ENCODE data around the gene NRG4. TPM values are rescaled to one million over a fixed set of nuclear protein-coding genes. Genes with fewer than 3 reads are reported as not detected.

NRG4 gene
- total RNA-seq, 1 donor from 2014 or later: 0.18 TPM

- Mint-ChIP-seq H3K27me3 (ENCODE audit: low read depth, unreplicated experiment) (no peaks in the 10 kb centered on the region), H3K9me3 (ENCODE audit: unreplicated experiment) (peaks cover 8% of the 10 kb centered on the region), H3K4me3 (ENCODE audit: unreplicated experiment) (no peak overlapping the region), H3K27ac (ENCODE audit: unreplicated experiment) (no peak overlapping the region), H3K36me3 (ENCODE audit: low read depth, unreplicated experiment) (peaks cover 2% of the 10 kb centered on the region), H3K4me1 (ENCODE audit: low read depth, unreplicated experiment) (no peaks in the 10 kb centered on the region)
- FAIRE-seq: no peak
- H3K9me3 ChIP-seq (ENCODE audit: insufficient read depth, low read depth, low read length): no peaks in the 10 kb centered on the region
- no peaks in the 10 kb centered on the region for H3K36me3 ChIP-seq (ENCODE audit: insufficient read depth, low read length)
- H2AFZ ChIP-seq (ENCODE audit: low read depth, low read length): no peak overlapping the region
- no peak for TF ChIP-seq EZH2 (IDR thresholded peaks at IDR 0.05; ENCODE audit: insufficient read depth, low read length)
- TF ChIP-seq, protein P1, sequence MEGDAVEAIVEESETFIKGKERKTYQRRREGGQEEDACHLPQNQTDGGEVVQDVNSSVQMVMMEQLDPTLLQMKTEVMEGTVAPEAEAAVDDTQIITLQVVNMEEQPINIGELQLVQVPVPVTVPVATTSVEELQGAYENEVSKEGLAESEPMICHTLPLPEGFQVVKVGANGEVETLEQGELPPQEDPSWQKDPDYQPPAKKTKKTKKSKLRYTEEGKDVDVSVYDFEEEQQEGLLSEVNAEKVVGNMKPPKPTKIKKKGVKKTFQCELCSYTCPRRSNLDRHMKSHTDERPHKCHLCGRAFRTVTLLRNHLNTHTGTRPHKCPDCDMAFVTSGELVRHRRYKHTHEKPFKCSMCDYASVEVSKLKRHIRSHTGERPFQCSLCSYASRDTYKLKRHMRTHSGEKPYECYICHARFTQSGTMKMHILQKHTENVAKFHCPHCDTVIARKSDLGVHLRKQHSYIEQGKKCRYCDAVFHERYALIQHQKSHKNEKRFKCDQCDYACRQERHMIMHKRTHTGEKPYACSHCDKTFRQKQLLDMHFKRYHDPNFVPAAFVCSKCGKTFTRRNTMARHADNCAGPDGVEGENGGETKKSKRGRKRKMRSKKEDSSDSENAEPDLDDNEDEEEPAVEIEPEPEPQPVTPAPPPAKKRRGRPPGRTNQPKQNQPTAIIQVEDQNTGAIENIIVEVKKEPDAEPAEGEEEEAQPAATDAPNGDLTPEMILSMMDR (IDR thresholded peaks at IDR 0.05; ENCODE audit: insufficient read depth, low read depth, low read length): no peak
- no peak for DNase-seq (ENCODE audit: low read depth)
- no peaks in the 10 kb centered on the region for H4K20me1 ChIP-seq (ENCODE audit: insufficient read depth, low read length)
- H3K27me3 ChIP-seq (ENCODE audit: insufficient read depth, low read length): peaks cover 2% of the 10 kb centered on the region
- no peak overlapping the region for H3K4me3 ChIP-seq (ENCODE audit: insufficient read depth, low read depth, low read length)
- no peak overlapping the region for H3K27ac ChIP-seq (ENCODE audit: low read depth, low read length)
- no peaks in the 10 kb centered on the region for H3K4me1 ChIP-seq (ENCODE audit: insufficient read depth, low read length)
- H3K4me2 ChIP-seq (ENCODE audit: low read length): no peak overlapping the region
- no peaks in the 10 kb centered on the region for H3K79me2 ChIP-seq (ENCODE audit: insufficient read depth, low read length)
- H3K9ac ChIP-seq (ENCODE audit: low read length): no peak overlapping the region
Observed at GRCh38 chr15:76038512-76038911, 26.3 kb upstream of the NRG4 start.

GRCh38 chr15:76035593-76035992, 23.4 kb upstream of the NRG4 start:
- FAIRE-seq: no peak
- no peaks in the 10 kb centered on the region for H3K4me1 Mint-ChIP-seq (ENCODE audit: low read depth, unreplicated experiment)
- H3K4me3 Mint-ChIP-seq (ENCODE audit: unreplicated experiment): no peak overlapping the region
- no peak overlapping the region for H3K27ac Mint-ChIP-seq (ENCODE audit: unreplicated experiment)
- Histone ChIP-seq H3K27me3 (ENCODE audit: insufficient read depth, low read length) (peaks cover 2% of the 10 kb centered on the region), H3K4me1 (ENCODE audit: insufficient read depth, low read length) (no peaks in the 10 kb centered on the region), H3K9me3 (ENCODE audit: insufficient read depth, low read depth, low read length) (no peaks in the 10 kb centered on the region), H3K36me3 (ENCODE audit: insufficient read depth, low read length) (no peaks in the 10 kb centered on the region), H3K4me3 (ENCODE audit: insufficient read depth, low read depth, low read length) (no peak overlapping the region), H3K27ac (ENCODE audit: low read depth, low read length) (no peak overlapping the region), H3K79me2 (ENCODE audit: insufficient read depth, low read length) (no peaks in the 10 kb centered on the region), H2AFZ (ENCODE audit: low read depth, low read length) (no peak overlapping the region), H3K4me2 (ENCODE audit: low read length) (no peak overlapping the region), H3K9ac (ENCODE audit: low read length) (no peak overlapping the region), H4K20me1 (ENCODE audit: insufficient read depth, low read length) (no peaks in the 10 kb centered on the region)
- H3K9me3 Mint-ChIP-seq (ENCODE audit: unreplicated experiment): peaks cover 2% of the 10 kb centered on the region
- no peak for DNase-seq (ENCODE audit: low read depth)
- H3K27me3 Mint-ChIP-seq (ENCODE audit: low read depth, unreplicated experiment): no peaks in the 10 kb centered on the region
- H3K36me3 Mint-ChIP-seq (ENCODE audit: low read depth, unreplicated experiment): no peaks in the 10 kb centered on the region
- no peak for TF ChIP-seq EZH2 (IDR thresholded peaks at IDR 0.05; ENCODE audit: insufficient read depth, low read length)
- TF ChIP-seq, protein P1 (IDR thresholded peaks at IDR 0.05; ENCODE audit: insufficient read depth, low read depth, low read length): no peak

- Histone ChIP-seq H3K27ac (ENCODE audit: low read depth, low read length) (no peak overlapping the region), H2AFZ (ENCODE audit: low read depth, low read length) (no peak overlapping the region), H3K4me3 (ENCODE audit: insufficient read depth, low read depth, low read length) (no peak overlapping the region), H3K79me2 (ENCODE audit: insufficient read depth, low read length) (no peaks in the 10 kb centered on the region), H4K20me1 (ENCODE audit: insufficient read depth, low read length) (no peaks in the 10 kb centered on the region), H3K27me3 (ENCODE audit: insufficient read depth, low read length) (peaks cover 2% of the 10 kb centered on the region), H3K9ac (ENCODE audit: low read length) (no peak overlapping the region), H3K4me1 (ENCODE audit: insufficient read depth, low read length) (no peaks in the 10 kb centered on the region), H3K36me3 (ENCODE audit: insufficient read depth, low read length) (no peaks in the 10 kb centered on the region), H3K4me2 (ENCODE audit: low read length) (no peak overlapping the region), H3K9me3 (ENCODE audit: insufficient read depth, low read depth, low read length) (no peaks in the 10 kb centered on the region)
- no peaks in the 10 kb centered on the region for H3K36me3 Mint-ChIP-seq (ENCODE audit: low read depth, unreplicated experiment)
- H3K4me3 Mint-ChIP-seq (ENCODE audit: unreplicated experiment): no peak overlapping the region
- H3K9me3 Mint-ChIP-seq (ENCODE audit: unreplicated experiment): peaks cover 2% of the 10 kb centered on the region
- TF ChIP-seq, protein P1 (IDR thresholded peaks at IDR 0.05; ENCODE audit: insufficient read depth, low read depth, low read length): no peak
- TF ChIP-seq EZH2 (IDR thresholded peaks at IDR 0.05; ENCODE audit: insufficient read depth, low read length): no peak
- no peaks in the 10 kb centered on the region for H3K4me1 Mint-ChIP-seq (ENCODE audit: low read depth, unreplicated experiment)
- DNase-seq (ENCODE audit: low read depth): no peak
- H3K27me3 Mint-ChIP-seq (ENCODE audit: low read depth, unreplicated experiment): no peaks in the 10 kb centered on the region
- no peak overlapping the region for H3K27ac Mint-ChIP-seq (ENCODE audit: unreplicated experiment)
- no peak for FAIRE-seq
Observed at GRCh38 chr15:76034111-76034510, 21.9 kb upstream of the NRG4 start.
